OCI-LY1 (cell line): ENCODE measurements around the gene PRKCH.

Source experiments
- EZH2 ChIP-seq: fragments of 200-600 bp; sonication (generic), shearing (Covaris generic); IDR thresholded peaks from 2 replicates; pipeline ENCODE4 v1.8.0; 2017; ENCODE audit warnings: borderline replicate concordance, mixed run types, mild to moderate bottlenecking, antibody characterized with exemption, low read length, moderate library complexity, mixed read lengths
- TF ChIP-seq, protein P1 (sequence below): fragments of 200-600 bp; sonication (generic), shearing (Covaris generic); IDR thresholded peaks from 2 replicates; pipeline ENCODE4 v1.5.1; 2017; ENCODE audit warnings: mild to moderate bottlenecking, antibody characterized with exemption, low read length, moderate library complexity, mixed read lengths

DNA sequence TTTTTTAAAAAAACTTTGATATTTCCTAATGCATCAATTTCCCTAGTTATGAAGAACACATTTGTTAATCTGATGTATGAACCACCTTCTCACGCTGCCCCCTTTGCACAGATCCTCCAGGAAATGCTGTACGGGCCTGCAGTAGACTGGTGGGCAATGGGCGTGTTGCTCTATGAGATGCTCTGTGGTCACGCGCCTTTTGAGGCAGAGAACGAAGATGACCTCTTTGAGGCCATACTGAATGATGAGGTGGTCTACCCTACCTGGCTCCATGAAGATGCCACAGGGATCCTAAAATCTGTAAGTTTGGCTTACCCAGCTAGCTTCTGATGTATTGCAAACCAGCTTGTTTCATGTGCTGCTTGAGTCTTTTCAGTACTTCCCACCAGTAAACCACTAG is 208.9 kb downstream of the PRKCH start:
- TF ChIP-seq, protein P1, sequence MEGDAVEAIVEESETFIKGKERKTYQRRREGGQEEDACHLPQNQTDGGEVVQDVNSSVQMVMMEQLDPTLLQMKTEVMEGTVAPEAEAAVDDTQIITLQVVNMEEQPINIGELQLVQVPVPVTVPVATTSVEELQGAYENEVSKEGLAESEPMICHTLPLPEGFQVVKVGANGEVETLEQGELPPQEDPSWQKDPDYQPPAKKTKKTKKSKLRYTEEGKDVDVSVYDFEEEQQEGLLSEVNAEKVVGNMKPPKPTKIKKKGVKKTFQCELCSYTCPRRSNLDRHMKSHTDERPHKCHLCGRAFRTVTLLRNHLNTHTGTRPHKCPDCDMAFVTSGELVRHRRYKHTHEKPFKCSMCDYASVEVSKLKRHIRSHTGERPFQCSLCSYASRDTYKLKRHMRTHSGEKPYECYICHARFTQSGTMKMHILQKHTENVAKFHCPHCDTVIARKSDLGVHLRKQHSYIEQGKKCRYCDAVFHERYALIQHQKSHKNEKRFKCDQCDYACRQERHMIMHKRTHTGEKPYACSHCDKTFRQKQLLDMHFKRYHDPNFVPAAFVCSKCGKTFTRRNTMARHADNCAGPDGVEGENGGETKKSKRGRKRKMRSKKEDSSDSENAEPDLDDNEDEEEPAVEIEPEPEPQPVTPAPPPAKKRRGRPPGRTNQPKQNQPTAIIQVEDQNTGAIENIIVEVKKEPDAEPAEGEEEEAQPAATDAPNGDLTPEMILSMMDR, result no peak
- no peak for TF ChIP-seq EZH2
